Measurements from ENCODE around the gene PRDX1.

DNA sequence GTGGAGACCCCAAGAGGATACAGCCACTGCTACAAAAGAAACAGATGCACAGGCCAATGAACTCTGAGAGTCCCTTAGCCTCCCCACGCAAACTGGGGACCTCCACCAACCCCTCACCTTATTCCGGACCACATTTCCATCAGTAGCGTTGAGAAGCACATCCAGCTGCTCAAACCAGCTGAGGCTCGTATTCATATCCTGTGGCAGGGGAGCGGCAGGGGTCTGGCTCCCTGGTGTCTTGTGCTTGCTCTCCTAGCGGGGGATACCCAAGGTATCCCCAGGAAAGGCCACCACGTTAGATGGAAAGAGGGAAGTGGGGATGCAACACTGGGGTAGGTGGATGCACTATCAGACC lies 22.3 kb downstream of the PRDX1 start:
- TF ChIP-seq, protein P1, sequence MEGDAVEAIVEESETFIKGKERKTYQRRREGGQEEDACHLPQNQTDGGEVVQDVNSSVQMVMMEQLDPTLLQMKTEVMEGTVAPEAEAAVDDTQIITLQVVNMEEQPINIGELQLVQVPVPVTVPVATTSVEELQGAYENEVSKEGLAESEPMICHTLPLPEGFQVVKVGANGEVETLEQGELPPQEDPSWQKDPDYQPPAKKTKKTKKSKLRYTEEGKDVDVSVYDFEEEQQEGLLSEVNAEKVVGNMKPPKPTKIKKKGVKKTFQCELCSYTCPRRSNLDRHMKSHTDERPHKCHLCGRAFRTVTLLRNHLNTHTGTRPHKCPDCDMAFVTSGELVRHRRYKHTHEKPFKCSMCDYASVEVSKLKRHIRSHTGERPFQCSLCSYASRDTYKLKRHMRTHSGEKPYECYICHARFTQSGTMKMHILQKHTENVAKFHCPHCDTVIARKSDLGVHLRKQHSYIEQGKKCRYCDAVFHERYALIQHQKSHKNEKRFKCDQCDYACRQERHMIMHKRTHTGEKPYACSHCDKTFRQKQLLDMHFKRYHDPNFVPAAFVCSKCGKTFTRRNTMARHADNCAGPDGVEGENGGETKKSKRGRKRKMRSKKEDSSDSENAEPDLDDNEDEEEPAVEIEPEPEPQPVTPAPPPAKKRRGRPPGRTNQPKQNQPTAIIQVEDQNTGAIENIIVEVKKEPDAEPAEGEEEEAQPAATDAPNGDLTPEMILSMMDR (IDR thresholded peaks at IDR 0.05), result no peak
- no peak for TF ChIP-seq POLR2A (IDR thresholded peaks at IDR 0.05)
